GM10847 (cell line): Measurements from ENCODE around the gene SBF2.

ENCODE experiments used
- POLR2A ChIP-seq: IDR thresholded peaks from 2 replicates; pipeline ENCODE4 v1.6.1; 2011; ENCODE audit not compliant: insufficient read length; ENCODE audit errors: extremely low read depth

Gene SBF2

DNA sequence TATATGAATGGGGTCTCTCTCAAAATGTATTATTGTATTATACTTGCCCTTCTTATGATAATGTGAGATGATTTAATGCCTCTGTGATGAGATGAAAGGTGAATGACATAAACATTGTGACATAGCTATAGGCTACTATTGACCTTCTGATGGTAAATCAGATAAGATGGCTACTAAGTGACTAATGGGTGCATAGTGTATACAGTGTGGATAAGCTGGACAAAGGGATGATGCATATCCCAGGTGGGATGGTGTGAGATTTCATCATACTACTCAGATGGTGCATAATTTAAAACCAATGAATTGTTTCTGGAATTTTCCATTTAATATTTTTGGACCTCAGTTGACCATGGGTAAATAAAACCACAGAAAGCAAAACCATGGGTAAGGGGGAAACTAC, 243.5 kb downstream of the SBF2 start:
- no peak for TF ChIP-seq POLR2A

DNA sequence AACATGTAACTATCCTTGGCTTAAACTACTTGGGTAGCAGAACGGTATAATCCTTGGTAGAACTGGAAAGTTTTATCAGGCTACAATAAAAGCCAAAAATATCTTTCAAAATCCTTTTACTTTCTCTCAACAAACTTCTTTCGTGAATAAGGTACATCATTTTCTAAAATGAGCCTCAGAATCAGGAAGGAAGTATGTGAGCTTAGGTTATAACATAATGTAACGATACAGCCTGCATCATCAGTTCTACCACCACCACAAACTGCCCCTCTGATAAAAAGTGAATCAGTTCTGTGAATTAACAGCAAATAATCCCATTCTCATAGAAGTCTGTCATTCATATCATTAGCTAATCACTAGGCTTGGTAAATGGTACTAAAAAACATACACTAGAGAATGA, 244.3 kb downstream of the SBF2 start:
- no peak for TF ChIP-seq POLR2A

DNA sequence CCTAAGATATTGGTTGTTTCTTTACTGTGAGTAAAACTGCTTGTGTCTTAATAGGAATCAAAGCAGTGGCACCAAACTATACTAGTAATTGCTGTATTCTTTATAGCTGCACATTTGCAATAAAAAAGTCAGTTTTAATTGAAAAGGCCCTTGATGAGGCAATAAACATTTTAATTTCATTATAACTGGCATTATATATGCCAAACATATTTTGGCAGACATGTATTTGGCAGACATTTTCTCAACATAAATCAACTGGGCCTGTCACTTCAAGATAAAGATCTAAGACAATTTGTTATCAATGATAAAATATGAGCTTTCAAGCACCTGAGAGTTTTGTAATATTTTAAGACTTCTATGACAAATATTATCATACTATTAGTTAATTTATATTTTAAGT, 245.7 kb downstream of the SBF2 start:
- no peak for TF ChIP-seq POLR2A

DNA sequence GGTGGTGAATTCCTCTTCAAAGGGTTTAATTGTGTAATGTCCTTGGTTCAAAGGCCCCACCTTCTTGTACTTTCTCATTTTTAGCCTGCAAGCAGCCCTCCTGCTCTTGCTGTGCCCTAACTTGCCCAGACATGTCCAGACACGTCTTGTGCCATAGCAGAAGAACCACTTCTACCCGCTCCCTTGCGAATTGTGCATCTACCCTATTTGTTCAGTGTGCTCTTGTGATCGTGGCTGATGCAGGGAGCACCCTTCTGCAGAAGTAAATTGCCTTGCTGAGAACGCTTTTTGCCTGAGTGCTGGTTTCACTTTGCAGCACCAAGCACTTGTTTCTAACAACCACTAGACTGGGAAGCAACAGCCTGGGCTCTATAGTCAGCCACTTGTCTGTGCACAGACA, 249.4 kb downstream of the SBF2 start:
- no peak for TF ChIP-seq POLR2A

DNA sequence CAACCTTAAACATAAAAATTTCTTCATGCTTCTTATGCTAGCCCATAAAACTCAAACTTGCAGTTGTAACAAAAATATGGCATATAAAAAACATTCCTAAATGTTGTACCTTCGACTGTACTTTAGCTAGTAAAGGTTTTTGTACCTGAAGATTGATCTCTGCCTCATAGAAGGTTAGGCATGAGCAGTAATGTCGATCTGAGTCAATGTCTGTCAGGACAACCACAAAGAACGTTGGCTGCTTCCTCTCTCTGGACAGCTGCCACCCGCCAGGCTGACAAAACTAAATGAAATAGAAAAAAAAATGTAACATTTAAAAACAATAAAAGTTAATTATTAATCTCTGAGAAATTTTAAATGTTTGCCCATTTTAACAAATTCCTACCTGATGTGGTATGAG, 251.3 kb downstream of the SBF2 start:
- no peak for TF ChIP-seq POLR2A

DNA sequence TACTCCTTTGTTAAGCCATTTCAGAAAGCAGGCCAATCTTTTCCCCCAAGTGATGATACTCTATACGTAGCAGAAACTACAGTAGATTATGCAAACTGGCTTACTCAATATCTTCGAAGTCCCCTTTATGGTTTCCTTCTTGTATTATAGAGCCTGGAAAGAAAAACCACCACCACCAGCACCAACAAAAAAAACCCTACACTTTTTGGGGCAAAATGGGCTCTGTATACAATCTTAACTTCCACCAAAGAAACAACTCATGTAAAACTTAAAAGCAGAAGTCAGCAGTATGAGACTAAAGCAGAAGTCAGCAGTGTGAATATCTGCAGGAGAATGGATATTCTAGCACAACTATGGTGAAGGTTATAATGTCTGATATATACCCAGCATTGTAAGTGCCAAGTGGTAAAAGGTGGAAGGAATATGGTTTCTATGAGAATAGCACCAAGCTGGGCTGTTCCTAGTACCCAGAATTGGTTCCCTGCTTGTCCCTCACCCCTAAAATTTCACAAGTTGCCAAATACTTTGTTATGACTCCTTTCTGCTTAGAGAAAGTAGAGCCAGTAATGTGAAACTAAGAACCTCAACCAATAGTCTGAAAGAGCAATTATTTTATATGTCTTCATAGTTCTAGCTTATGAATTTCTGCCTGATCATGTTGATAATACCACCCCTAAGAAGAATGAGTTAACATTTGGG, 252.1 kb downstream of the SBF2 start:
- no peak for TF ChIP-seq POLR2A

DNA sequence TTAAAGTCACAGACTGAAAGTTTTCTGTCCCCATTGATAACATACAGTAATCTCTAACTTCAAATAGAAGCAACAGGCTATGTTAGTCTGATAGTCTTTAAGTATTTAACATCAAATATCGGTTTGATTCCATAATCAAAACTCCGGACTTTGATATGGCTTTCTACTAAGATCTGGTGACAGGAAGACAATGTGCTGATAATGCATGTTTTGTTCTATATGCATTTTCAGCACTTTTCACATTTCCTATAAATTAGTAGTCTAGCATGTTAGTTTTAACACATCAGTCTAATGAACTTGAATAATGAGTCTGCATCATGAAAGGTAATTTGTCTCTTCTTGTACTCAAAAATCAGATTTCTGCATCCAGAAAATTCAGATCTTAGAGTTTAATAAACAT, 252.7 kb downstream of the SBF2 start:
- TF ChIP-seq POLR2A, result no peak

DNA sequence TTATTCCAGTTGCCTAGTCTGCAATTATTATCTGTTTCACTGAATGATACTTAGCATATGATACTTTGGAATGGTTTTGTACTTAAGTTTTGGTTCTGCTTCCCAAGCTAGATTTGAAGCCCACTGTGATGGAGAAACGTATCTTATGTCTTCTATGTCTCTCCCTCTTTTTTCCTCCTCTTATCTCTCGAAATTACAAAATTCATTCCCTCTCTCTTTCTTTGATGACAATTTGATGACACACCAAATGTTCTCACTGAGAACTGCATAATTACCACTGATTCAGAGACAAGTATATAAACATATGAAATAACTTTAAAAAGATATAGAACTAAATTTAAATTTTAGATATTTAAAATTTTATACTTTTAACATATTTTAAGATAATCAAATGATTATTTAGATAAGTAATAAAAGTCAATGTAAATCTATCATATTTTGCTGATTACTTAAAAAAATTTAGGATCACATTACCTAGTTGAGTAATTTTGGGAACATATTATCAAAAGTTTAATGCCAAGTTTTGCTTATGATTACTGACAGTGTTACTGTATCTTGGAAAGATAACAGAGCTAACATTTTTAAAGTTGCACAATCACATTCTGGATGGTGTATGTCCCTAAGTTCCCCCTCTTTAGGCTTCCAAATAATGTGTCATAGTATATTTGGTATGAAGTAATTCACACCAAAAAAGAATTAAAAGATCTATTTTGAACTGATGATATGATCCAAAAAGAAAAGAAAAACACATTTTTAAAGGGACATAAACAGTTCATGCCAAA, 255.3 kb downstream of the SBF2 start:
- TF ChIP-seq POLR2A, result no peak

DNA sequence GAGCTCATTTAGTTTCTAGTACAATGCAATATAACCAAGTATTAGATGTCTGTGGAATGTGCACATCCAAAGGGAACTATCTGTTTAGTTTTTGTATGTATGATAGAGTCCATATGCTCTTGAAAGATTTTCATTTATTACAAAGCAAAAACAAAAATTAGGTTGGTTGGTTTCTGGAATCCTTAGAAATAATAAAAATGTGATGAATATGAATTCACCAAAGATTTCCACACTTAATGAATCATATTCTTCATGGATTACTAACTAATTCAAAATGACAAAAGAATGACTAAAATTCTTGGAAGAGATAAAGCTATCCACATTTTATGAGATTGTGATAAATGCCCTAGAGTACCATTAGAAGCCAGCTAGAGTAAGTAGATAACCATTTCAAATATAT, 261.1 kb downstream of the SBF2 start:
- TF ChIP-seq POLR2A, result no peak

DNA sequence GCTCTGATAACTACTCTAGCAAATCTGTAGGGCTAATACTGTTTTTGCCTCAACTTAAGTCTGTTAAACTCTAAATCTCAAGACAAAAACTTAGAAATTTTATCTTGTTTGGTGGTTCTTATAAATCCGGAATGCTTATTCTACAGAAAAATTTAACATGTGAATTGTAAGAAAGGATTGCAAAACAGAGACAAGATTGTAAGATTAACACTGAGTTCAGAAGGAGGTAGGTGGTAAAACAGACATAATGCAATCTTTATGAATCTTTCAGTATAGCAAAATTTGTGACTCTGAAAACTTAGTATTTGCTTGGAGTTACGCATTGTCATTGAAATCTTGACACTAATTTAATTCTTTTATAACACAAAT, 263.9 kb downstream of the SBF2 start:
- TF ChIP-seq POLR2A, result no peak

DNA sequence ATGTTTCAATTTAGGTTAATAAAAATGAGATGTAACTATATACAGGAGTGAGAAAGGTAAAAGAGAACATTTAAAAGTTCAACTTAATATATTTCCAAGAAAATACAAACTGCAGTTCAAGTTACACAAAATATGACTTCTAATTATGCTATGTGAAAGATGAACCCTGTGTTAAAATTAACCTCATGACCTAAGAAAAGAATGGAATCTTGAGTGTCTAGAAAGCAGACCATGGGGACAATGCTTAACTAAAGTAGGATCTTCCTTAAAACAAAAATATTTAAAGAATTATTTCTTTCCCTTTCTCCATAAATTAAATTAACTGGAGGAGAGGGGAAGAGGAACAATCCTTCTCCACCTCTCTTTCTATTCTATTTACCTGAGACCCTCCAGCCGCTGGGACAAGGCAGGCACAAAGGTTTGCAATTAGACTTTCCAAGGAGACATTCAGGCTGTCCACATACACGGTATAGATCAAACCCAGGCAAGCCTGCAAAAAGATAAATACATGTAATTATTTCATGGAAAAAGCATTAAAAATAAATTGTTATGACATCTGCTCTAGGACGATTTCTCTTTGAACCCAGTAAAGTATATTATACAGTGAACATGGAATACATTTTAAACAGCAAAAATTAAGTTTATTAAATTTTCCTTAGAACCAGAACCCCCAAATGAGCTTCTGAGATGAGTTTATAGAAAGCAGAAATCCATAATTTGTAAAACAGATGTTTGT, 264.5 kb downstream of the SBF2 start:
- TF ChIP-seq POLR2A, result no peak

DNA sequence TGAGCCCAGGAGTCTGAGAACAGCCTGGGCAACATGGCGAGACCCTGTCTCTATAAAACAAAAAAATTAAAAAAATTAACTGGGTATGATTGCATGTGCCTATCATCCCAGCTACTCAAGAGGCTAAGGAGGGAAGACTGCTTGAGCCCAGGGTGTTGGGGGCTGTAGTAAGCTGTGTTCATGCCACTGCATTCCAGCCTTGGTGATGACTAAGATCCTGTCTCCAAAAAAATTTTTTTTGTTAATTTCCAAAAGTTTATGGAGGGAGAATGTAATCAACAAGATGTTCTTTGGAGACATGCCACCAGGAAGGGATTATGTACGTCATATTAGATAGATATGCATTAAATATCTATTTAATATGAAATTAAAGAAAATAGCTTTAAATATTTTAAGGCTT, 267.5 kb downstream of the SBF2 start:
- TF ChIP-seq POLR2A, result no peak

DNA sequence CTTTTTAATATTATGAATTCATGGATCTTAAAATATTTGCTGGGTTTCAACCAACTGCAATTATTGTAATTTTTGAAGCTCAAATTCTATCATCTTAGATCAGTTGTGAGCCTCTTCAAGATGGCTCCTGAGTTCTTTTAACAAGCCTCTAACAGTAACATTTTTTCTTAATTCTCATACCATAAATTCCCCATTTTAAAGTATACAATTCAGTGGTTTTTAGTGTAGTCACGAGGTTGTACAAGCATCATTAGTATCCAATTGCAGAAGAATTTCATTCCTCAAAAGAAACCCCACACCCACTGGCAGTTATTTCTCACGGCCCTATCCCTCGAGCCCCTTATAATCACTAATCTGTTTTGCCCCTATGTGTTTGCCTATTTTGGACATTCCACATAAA, 270.8 kb downstream of the SBF2 start:
- no peak for TF ChIP-seq POLR2A

DNA sequence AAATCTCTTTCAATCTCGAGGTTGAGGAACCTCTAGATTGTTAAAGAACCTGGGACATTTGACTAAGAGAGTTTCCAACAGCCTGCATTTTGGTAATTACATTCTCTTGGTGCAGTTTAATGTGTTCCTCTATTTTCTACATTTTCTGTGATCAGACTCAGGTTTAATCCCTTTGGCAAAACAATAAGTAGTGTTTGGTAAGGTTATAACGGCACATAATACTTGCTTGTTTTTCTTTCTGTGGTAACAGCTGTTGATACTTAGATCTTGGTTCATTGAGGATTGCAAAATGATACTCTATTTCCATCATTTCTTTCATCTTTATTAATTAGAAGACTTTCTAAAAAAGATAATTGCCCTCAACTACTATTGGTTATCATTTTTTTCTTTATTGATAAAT, 271.3 kb downstream of the SBF2 start:
- TF ChIP-seq POLR2A, result no peak

DNA sequence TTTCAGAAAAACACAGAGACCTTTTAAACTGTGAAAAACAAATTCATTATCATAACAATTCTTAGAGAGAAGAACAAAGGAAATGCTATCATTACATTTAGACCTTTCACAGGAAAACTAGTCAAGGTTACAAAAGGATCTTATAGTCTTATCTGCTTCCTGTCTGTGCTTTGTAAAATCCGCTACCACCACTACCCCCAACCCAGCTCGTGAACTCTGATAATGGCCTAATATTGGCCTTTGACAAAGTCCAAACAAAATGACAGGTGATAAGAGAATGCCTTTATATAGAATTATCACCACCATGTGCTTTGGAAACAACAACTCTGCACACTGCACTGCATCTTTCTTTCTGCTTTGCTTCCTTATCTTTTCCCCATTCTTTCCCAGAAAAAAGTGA, 272.5 kb downstream of the SBF2 start:
- TF ChIP-seq POLR2A, result no peak
